ENCODE measurements around the gene CTNND2. TPM values are rescaled to one million over a fixed set of nuclear protein-coding genes. Genes with fewer than 3 reads are reported as not detected.

Gene CTNND2
- total and polyA plus RNA-seq, 10 of the 15 experiments (the other 5 are each of a cell fraction or from before 2014, with no cell fraction given) = 0.02 to 0.16 (median 0.04) TPM; not detected in 7

- RAD21 ChIA-PET (ENCODE audit: unreplicated experiment) = no interaction called here
- SMC1A ChIA-PET (ENCODE audit: uncharacterized antibody, unreplicated experiment) = no interaction called here
- Histone ChIP-seq H3K9ac (ENCODE audit: control insufficient read depth, insufficient read depth, low read length) (no peak overlapping the region), H2AFZ (ENCODE audit: control insufficient read depth, low read depth, low read length) (no peak overlapping the region), H3K79me2 (ENCODE audit: control insufficient read depth, insufficient read depth, low read length) (no peaks in the 10 kb centered on the region), H3K4me1 (ENCODE audit: control insufficient read depth, insufficient read depth, low read length) (no peaks in the 10 kb centered on the region), H4K20me1 (ENCODE audit: control insufficient read depth, insufficient read depth) (no peaks in the 10 kb centered on the region), H3K9me3 (replicated peaks; ENCODE audit: control insufficient read depth, insufficient read depth, low read length) (no peaks in the 10 kb centered on the region), H3K4me3 (no peak overlapping the region), H3K36me3 (ENCODE audit: control insufficient read depth in 2 of 2, insufficient read depth in 2 of 2, low read length in 1 of 2) (no peaks in the 10 kb centered on the region), H3K27ac (ENCODE audit: control insufficient read depth, insufficient read depth) (no peak overlapping the region), H3K4me2 (ENCODE audit: control insufficient read depth, insufficient read depth) (no peak overlapping the region), H3K27me3 (replicated peaks in 1 of 2; ENCODE audit: control insufficient read depth in 2 of 2, insufficient read depth in 2 of 2, low read length in 1 of 2) (no peaks in the 10 kb centered on the region)
- WGBS (ENCODE audit: insufficient coverage, insufficient replicate concordance, low lambda C conversion rate, missing lambda C conversion rate) = 0% methylated on average over 2 of the region's 2 CpGs
- CTCF ChIA-PET = no interaction called here
- BruUV-seq (replicated peaks) = no TSS peak
- no peak for ATAC-seq
- intact Hi-C loops (cut with micrococcal nuclease; ENCODE audit: unreplicated experiment) = no loop called here
- FAIRE-seq = no peak
- DNase-seq (ENCODE audit: low read depth, low spot score) = no peak
- POLR2A ChIA-PET = no interaction called here
- in situ Hi-C loops (cut with MboI) = no loop called here
- TF ChIP-seq MEF2A (IDR thresholded peaks at IDR 0.05; ENCODE audit: insufficient read depth, low read depth, low read length) (no peak), FOS (IDR thresholded peaks at IDR 0.05; ENCODE audit: borderline replicate concordance, extremely low read depth, insufficient read length) (no peak), SMAD5 (IDR thresholded peaks at IDR 0.05; ENCODE audit: low read depth) (no peak), E4F1 (IDR thresholded peaks at IDR 0.05; ENCODE audit: borderline replicate concordance, partially characterized antibody) (no peak), TAF1 (IDR thresholded peaks at IDR 0.05; ENCODE audit: borderline replicate concordance, low read depth, low read length) (no peak), SREBF2 (IDR thresholded peaks at IDR 0.05; ENCODE audit: low read length) (no peak), MYB (IDR thresholded peaks at IDR 0.05; ENCODE audit: borderline replicate concordance, low read depth, low read length) (no peak), SMAD1 (IDR thresholded peaks at IDR 0.05; ENCODE audit: low read depth, partially characterized antibody) (no peak), ZNF384 (IDR thresholded peaks at IDR 0.05; ENCODE audit: borderline replicate concordance, low read depth, low read length) (no peak), HDAC2 (IDR thresholded peaks at IDR 0.05) (no peak), ETV6 (conservative IDR thresholded peaks at IDR 0.05 in 1 of 2, IDR thresholded peaks at IDR 0.05 in 1 of 2; ENCODE audit: borderline replicate concordance in 1 of 2, low read depth in 1 of 2) (no peak), HDAC6 (IDR thresholded peaks at IDR 0.05; ENCODE audit: unreplicated experiment) (no peak), ATF2 (IDR thresholded peaks at IDR 0.05; ENCODE audit: low read length) (no peak), SREBF1 (IDR thresholded peaks at IDR 0.05; ENCODE audit: low read length) (no peak), KLF5 (IDR thresholded peaks at IDR 0.05; ENCODE audit: partially characterized antibody) (no peak), NRF1 (conservative IDR thresholded peaks at IDR 0.05; ENCODE audit: low read depth, low read length) (no peak), NKRF (conservative IDR thresholded peaks at IDR 0.05) (no peak), CHD1 (IDR thresholded peaks at IDR 0.05; ENCODE audit: low read depth, low read length) (no peak)
- TF ChIP-seq, protein P1, sequence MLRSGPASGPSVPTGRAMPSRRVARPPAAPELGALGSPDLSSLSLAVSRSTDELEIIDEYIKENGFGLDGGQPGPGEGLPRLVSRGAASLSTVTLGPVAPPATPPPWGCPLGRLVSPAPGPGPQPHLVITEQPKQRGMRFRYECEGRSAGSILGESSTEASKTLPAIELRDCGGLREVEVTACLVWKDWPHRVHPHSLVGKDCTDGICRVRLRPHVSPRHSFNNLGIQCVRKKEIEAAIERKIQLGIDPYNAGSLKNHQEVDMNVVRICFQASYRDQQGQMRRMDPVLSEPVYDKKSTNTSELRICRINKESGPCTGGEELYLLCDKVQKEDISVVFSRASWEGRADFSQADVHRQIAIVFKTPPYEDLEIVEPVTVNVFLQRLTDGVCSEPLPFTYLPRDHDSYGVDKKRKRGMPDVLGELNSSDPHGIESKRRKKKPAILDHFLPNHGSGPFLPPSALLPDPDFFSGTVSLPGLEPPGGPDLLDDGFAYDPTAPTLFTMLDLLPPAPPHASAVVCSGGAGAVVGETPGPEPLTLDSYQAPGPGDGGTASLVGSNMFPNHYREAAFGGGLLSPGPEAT (IDR thresholded peaks at IDR 0.05; ENCODE audit: low read depth) = no peak
Measured at GRCh38 chr5:11801061-11801460, 103.2 kb downstream of the CTNND2 start.

Measured in GM12878 (cell line).